NCI-H446 (cell line): ENCODE data around the gene RADX.
"Not testable (repeated sequence)": the region's sequence is repeated elsewhere in the genome, so short reads cannot be mapped to it uniquely, and the experiment has no call there.

ENCODE experiments used
- DNase-seq, 2 experiments: peaks; one replicate each; lab custom pipeline; 2025; lab: John Stamatoyannopoulos, UW

RADX gene, protein sequence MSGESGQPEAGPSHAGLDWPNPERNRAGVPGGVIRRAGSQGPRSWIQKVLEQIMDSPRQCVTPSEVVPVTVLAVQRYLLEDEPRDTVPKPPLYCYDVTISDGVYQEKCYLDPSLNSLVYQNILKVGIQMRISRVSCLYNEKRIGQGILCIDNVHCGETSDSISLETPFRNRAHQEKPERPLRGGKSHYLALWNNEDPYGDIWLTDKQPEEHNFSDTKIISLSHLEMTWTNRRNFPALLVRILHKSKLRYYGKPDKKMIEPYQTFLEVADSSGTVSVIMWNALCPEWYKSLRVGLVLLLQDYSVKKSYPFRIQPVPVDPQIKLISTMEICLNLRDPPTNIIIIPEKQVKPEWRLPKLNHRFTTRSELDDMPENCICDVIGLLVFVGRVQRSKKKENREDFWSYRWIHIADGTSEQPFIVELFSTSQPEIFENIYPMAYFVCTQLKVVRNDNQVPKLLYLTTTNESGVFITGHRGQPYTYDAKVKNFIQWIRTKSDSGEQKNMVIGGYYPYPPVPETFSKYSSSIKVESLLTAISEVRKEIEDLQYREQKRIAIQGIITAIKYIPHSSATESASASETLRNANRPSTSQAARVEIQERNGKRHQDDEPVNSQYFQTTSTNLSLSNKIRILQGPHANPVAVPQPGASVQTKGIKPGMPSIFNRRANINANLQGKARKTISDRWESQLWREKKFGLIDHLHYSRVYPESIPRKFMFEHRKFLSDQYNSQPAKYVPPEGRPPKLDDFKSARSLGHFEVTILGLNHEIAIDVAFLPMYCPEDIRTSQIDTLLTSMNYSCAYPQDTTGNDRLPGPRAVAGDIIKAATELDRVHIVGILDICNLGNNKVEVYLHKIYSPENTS

DNA sequence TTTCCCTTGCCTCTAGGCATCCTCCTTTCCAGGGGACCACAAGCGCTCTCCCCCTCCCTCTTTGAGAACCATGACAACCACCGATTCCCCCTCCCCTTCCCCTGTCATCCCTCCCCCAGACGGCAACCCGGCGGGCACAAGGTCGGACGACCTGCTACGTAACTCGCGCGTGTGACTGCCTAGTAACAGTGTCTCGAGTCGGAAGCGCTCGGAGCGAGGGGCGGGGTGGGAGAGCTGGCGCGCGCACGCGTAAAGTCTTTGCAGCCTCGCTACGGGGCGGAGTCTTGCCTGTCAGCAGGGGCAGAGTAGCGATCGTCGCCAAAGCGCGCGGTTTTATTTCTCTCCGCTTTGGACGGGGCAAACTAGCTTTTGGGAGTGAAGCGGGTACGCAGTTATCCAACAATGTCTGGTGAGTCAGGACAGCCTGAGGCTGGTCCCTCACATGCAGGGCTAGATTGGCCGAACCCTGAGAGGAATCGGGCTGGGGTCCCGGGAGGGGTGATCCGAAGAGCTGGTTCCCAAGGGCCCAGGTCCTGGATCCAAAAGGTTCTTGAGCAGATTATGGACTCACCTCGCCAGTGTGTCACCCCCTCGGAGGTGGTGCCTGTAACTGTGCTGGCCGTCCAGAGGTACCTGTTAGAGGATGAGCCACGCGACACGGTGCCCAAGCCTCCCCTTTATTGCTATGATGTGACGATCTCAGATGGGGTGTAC lies at the start of gene RADX:
Gene RADX (plus strand): TSS at position 300 of the 714 bp plus-strand sequence. CDS start 103 bp downstream, at position 403.
- DNase-seq, result peak in 1 of 2 experiments; percentile 69

DNA sequence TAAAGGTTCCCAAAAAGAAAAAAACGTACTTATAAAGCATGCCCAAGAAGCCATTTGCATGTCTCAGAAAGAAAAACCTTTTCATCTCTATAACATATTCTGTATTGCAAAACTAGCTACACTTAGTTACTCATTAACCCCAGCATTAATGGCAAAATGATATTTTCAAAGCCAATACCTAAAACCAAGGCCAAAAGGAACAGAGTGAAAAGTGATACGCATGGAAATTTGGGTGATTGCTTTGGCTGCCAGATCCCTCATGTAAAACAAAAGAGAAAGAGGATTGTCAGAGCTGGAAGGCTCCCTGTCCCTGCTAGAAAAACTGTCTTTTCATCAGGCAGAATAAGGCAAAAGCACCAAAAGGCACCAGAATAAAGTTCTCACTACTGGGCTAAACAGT lies 46.8 kb upstream of the RADX start:
- no peak for DNase-seq

DNA sequence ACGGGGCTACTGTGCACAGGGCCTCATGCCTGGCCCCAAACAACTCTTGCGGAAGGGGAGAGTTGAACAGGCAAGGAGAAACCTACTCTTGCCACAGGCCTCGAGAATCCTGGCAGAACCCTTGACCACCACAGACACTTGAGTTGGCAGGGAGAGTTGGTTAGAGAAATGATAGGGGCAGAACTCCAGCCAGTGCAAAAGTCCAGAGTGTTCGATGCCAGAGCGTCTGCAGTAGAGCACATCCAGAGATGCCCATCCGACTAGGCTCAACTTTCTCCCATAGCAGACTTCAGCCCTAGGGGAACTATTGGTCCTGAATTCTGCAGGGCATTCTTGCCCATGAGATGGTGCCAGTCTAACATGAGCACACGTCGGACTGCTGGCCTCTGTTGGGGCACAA lies 45.4 kb upstream of the RADX start:
- DNase-seq, result no peak

DNA sequence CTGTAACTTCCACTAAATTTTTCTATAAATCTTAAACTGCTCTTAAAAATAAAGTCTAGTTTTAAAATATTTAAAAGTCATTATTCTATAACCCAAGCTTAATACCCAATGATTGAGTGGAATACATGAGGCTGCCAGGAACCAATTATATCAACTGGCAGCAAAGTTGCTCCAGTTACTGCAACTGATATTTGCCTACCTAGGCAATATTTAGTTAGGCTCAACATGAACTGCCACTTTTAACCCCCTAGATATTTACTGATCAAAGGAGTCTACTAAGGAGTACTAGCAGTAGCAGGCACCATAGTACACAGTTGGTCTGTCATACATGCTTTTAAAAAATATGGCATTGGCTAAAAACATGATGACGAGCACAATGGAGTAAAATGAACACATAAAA lies 29.9 kb upstream of the RADX start:
- no peak for DNase-seq

DNA sequence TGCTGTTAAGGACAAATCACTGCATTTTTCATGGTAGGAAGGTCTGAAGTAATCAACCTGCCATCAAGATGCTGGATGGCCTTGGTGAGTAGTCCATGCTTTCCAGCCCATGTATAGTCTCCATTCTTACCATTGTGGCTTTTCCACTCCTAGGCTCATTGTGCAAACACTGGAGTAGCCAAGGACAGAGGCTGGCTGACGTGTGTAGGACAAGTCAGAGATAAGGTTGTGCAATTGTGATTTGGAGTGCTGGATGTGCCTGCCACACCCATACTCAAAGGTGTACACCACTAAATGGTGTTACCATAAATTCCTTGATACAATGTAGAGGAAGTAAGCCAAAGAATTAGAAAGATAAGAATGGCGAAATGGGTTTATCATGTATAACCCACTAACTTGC lies 26.3 kb upstream of the RADX start:
- DNase-seq, result no peak

DNA sequence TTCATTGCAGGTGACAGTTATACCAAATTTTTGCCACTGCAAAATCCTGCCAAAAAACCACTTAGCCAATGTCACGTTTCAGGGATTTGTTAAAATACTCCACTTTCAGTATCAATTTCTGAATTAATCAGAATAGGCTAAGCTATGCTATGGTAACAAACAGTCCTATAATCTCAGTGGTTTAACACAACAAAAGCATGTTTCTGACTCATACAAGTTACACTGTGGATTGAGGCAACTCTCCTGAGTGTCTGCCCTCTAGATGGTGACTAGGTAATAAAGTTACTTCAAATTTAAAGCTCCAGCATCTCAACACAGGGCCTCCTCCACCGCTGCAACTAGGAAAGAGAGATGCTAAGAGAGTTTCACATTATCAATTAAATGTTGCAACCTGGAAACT lies 23.0 kb upstream of the RADX start:
- no peak for DNase-seq

DNA sequence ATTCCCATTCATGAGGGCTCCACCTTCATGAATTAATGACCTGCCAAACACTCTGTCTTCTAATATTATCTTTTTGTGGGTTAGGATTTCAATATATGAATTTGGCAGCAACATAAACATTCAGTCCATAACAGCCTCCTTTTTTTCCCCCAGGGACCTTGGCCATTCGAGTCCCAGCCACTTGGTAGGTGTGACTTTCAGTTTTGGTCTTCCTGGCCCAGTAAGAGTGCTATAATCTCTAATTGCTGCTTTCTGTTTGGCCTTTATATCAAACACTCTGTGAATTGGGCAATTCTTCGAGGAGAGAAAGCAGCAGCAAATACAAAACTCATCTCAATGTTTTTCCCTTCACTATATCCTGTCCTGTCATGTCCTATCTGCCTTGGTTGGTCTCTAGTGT lies 12.4 kb upstream of the RADX start:
- DNase-seq, result no peak

DNA sequence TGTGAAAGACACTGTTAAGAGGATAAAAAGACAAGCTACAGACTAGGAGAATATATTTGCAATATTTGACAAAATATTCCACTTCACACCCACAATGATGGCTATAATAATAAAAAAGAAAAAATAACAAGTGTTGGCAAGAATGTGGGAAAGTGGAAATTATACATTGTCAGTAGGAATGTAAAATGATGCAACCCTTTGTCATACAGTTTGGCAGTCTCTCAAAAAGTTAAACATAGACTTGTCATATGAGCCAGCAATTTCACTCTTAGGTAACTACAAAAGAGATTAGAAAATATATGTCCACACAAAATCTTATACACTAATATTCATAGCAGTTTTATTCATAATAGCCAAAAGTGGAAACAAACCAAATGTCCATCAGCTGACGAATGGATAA lies 5.2 kb upstream of the RADX start:
- no peak for DNase-seq

DNA sequence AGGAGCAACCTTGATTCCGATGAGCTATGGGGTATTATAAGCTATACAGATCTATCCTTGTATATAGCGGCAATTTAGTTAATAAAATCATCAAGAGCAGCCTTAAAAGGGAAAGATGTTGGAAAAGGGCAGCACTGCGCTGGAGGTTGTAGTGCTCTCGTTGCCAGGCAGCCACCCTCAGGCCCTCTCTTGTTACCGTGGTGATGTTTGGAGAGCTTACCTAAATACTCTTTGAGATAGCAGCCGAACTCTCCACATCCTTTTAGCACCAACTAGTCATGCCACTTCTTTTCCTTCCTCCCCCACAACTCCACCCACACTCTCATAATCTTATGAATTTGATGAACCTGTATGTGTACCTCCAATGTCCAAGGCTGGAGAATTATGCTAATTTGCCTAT lies 3.8 kb upstream of the RADX start:
- DNase-seq, result no peak

DNA sequence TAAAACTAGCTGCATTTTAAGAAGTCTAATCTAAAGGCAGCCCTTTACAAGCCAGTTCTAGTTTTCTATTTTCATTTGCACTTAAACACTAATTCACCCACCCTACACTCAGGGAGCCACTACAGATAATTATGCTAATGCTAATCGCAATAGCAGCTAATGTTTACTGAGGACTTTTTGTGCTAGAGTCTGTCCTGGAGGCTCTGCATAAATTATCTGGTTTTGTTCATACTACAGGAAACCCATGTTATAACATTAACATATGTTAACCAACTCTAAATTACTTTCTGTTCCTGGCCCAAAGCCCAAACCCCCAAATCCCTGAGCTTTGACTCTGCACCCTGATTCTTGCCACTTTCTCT lies 480 bp upstream of the RADX start:
- no peak for DNase-seq

DNA sequence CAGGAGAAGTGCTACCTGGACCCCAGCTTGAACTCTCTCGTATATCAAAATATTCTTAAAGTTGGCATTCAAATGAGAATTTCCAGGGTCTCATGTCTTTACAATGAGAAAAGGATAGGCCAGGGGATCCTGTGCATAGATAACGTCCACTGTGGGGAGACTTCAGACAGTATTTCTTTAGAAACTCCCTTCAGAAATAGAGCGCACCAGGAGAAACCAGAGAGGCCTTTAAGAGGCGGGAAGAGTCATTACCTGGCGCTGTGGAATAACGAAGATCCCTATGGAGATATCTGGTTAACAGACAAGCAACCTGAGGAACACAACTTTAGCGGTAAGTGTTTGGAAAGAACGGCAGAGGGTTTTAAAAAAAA lies 600 bp downstream of the RADX start:
- DNase-seq, result no peak

DNA sequence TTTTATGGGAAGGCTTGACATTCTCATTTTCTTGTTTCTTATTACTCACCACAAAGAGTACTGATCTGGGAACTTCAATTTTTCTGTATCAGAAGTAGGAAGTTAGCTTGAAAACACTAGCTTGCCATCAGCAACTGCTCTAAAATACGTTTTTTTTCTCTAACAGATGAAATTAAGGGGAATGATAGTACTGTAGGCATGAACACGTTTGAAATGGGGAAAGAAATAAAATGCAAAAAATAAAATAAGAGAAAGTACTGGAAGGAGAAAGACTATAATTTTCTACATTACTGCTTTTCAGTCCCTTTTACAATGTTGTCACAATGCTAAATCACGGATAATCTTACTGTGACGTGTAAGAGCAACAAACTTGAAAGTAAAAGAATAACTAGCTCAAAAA lies 1.5 kb downstream of the RADX start:
- no peak for DNase-seq

DNA sequence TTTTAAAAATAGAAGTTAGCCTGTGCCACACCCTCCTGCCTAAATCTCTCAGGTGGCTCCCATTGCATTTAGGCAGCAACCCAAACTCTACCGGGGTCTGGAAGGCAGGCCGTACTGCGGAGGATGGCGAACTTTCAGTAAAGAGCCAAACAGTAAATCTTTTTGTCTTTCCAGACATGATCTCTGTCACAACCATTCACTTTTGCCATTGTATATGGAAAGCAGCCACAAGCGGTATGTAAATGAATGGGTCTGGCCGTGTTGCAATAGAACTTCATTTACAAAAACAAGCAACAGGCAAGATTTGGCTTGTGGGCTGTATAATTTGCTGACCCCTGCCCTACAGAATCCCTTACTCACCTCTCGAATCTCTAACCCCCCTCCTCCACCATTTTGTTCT lies 3.3 kb downstream of the RADX start:
- DNase-seq, result no peak

DNA sequence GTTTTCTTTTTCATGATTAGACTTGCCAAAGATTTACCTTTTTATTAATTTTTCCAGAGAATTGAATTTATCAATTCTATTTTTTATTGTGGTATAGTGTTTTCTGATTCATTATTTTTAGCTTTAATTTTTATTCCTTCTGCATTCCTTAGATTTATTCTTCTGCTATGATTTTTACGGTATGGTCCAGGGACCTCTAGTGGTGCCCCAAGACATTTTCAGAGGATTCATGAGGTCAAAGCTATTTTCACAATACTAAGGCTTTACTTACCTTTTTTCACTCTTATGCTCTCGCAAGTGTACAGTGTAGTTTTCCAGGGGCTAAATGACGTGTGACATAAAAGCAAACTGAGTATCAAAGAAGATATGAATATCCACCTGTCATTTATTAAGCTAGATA lies 8.0 kb downstream of the RADX start:
- DNase-seq, result no peak

DNA sequence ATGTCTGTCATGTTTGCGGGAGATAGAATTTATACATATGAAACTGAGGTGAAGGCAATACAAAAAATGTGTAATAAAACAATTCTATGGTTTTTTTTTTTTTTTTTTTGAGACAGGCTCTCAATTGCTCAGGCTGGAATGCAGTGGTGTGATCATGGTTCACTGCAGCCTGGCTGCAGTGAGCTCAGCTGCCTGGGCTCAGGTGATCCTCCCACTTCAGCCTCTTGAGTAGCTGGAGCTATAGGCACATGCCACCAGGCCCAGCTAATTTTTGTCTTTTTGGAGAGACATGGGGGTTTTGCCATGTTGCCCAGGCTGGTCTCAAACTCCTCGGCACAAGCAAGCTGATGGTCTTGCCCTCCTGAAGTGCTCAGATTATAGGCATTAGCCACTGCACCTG lies 10.1 kb downstream of the RADX start:
- no peak for DNase-seq

DNA sequence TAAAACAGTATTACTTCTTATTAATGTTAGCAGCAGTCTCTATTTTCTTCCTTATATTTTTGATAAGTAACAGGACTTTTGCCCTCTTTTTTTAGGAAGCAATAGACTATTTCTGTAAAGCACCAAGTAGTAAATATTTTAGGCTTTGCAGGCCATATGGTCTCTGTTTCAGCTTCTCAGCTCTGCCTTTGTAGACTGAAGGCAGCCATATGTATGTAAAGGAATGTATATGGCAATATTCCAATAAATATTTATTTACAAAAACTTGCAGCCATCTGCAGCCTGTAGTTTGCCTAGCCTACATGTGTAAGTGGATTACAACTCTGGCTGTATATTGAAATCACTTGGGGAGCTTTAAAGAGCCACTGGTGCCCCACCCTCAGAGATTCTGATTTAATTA lies 15.0 kb downstream of the RADX start:
- DNase-seq, result no peak

DNA sequence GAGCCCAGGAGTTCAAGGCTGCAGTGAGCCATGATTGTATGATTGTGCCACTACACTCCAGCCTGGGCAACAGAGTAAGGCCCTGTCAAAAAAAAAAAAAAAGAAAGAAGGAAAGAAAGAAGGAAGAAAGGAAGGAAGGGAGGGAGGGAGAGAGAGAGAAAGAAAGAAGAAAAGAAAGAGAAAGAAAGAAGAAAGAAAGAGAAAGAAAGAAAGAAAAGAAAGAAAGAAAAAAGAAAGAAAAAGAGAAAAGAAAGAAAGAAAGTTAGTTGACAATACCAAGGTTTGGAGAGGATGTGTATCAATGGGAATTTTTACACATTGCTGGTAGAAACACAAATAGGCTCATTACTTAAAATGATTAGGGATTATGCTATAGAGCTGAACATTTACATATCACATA lies 19.8 kb downstream of the RADX start:
- no peak for DNase-seq

DNA sequence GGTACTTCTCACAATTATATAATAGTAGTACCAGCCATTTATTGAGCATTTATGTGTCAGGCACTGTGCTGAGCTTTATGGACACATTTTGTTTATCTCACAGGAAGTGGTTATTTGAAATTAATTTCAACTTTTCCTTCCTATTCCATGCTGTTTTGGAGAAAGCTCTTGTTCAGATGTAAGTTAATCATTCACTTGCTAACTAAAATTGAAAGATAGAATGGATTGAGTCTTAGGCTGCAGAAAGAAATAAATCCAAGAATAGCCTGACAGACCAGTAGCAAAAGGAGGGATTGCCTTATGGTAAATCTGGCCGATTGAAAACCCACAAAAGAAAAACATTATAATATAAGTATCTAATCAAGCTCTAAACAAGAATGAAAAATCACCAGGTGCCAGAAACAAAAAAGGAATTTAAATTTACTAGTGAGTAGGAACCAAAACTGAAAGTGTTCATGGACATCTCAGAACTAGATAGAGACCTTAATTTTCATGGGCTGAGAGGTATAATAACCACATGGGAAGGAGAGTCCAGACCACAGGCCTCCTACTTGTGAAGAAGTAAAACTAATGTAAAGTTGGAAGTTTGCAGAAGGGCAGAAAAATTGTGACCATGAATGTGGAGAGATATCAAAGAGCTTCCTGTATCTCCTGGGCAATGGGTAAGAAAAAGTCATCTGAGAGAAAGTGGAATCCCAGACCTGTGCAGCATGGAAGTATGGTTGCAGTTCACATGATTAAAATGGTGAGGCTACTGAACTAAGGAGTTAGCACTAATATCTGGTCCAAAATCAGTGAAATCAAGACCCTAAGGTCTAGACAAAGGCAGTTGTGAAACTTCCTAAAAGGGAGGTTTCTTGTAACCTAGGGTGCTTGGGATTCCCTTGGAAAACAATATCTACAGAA lies 38.0 kb downstream of the RADX start:
- DNase-seq, result no peak

DNA sequence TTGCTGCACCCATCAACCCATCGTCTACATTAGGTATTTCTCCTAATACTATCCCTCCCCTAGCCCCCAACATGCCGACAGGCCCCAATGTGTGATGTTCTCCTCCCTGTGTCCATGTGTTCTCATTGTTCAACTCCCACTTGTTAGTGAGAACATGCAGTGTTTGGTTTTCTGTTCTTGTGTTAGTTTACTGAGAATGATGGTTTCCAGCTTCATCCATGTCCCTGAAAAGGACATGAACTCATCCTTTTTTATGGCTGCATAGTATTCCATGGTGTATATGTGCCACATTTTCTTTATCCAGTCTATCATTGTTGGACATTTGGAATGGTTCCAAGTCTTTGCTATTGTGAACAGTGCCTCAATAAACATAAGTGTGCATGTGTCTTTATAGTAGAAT lies 41.8 kb downstream of the RADX start:
- DNase-seq, result not testable (repeated sequence)

DNA sequence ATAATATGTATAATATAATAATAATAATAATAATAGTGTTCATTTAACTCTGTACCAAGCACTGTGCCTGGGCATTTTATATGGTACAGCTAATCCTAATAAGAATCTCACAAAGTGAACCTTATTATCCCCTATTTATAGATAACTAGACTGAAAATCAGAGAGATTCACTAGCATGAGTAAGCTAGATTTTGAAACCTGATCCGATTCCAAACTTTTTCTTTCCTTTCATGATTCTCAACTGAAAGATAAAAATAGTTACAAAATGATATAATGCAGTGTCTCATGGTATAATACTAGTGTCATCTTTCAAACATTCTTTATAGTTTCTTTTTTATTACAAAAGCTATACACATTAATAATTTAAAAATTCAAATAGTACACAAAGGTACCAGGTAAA lies 58.9 kb downstream of the RADX start:
- no peak for DNase-seq

DNA sequence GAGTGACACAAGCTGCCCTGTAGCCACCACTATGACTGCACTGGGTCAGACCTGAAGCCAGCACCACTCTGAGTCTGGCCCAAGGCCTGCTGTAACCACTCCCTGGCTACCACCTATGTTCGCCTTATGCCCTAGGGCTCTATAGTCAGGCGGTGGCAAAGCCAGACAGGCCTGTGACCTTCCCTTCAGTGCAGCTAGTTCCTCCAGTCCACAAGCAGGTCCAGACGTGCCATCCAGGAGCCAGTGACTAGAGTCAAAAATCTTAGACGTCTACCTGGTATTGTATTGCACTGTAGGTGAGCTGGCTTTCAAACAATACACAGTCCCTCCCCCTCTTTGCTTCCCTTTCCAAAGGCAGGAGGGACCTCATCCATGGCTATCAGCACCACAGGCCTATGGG lies 60.7 kb downstream of the RADX start:
- DNase-seq, result no peak

DNA sequence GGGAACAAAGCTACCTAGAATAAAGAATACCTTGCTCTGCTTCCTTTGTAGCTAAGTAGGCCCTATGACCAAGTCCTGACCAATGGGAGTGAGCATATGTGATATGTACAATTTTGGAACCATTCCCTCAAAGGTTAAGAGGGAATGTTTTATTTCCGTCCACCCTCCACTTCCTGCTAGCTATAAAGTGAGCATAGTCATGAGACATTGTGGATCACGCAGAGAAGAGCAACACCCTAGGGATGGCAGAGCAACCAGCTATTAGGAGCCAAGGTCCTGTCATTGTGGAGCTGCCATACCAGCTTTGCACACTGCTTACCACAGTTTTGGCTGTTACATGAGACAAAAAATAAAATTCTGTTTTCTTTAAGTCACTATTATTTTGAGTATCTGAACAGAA lies 68.9 kb downstream of the RADX start:
- DNase-seq, result no peak
